ENCODE results near the gene MAP2K6.
A peak's percentile ranks its signal among the peaks of the same experiment; 100 is the strongest.

Gene MAP2K6

GRCh38 chr17:69414408-69415274 is at the start of gene MAP2K6:
Gene MAP2K6 (plus strand): TSS chr17:69414697. CDS start chr17:69414985, 288 bp downstream.
- DNase-seq, result peak; percentile 30

- no peak for DNase-seq
These were observed 47.2 kb upstream of the MAP2K6 start for GRCh38 chr17:69367298-69367697.

- no peak for DNase-seq
These were observed 41.4 kb upstream of the MAP2K6 start for GRCh38 chr17:69373069-69373468.

- no peak for DNase-seq
These were observed 39.3 kb upstream of the MAP2K6 start for GRCh38 chr17:69375229-69375628.

GRCh38 chr17:69388822-69389442 is 25.6 kb upstream of the MAP2K6 start:
- DNase-seq, result no peak

GRCh38 chr17:69390795-69391501 is 23.5 kb upstream of the MAP2K6 start:
- no peak for DNase-seq

GRCh38 chr17:69401251-69401650 is 13.2 kb upstream of the MAP2K6 start:
- DNase-seq, result no peak

GRCh38 chr17:69402052-69402451 is 12.4 kb upstream of the MAP2K6 start:
- DNase-seq, result no peak

- DNase-seq, result no peak
These were observed 10.1 kb upstream of the MAP2K6 start for GRCh38 chr17:69404399-69404798.

GRCh38 chr17:69405096-69405495 is 9.4 kb upstream of the MAP2K6 start:
- DNase-seq, result no peak

GRCh38 chr17:69406941-69407340 is 7.6 kb upstream of the MAP2K6 start:
- DNase-seq, result no peak

- no peak for DNase-seq
These were observed 6.7 kb upstream of the MAP2K6 start for GRCh38 chr17:69407759-69408158.

- no peak for DNase-seq
These were observed 3.8 kb upstream of the MAP2K6 start for GRCh38 chr17:69410671-69411070.

GRCh38 chr17:69411766-69412165 is 2.7 kb upstream of the MAP2K6 start:
- DNase-seq, result no peak

GRCh38 chr17:69412251-69412671 is 2.2 kb upstream of the MAP2K6 start:
- no peak for DNase-seq

- DNase-seq, result no peak
These were observed 934 bp downstream of the MAP2K6 start for GRCh38 chr17:69415431-69415830.

- DNase-seq, result no peak
These were observed 3.3 kb downstream of the MAP2K6 start for GRCh38 chr17:69417545-69418483.

- DNase-seq, result no peak
These were observed 4.0 kb downstream of the MAP2K6 start for GRCh38 chr17:69418535-69418934.

GRCh38 chr17:69423450-69423849 is 9.0 kb downstream of the MAP2K6 start:
- no peak for DNase-seq

GRCh38 chr17:69424287-69425041 is 10.0 kb downstream of the MAP2K6 start:
- DNase-seq, result no peak

GRCh38 chr17:69425978-69426377 is 11.5 kb downstream of the MAP2K6 start:
- no peak for DNase-seq

Measured in NCI-H1092 (cell line).